DMS 273 (cell line): ENCODE results near the gene CBFA2T2.
"Not testable (repeated sequence)": the region's sequence is repeated elsewhere in the genome, so short reads cannot be mapped to it uniquely, and the experiment has no call there.

Source experiments
- DNase-seq: peaks from one replicate; lab custom pipeline; 2025; ENCODE audit not compliant: unreplicated experiment; lab: John Stamatoyannopoulos, UW

CBFA2T2 gene

DNA sequence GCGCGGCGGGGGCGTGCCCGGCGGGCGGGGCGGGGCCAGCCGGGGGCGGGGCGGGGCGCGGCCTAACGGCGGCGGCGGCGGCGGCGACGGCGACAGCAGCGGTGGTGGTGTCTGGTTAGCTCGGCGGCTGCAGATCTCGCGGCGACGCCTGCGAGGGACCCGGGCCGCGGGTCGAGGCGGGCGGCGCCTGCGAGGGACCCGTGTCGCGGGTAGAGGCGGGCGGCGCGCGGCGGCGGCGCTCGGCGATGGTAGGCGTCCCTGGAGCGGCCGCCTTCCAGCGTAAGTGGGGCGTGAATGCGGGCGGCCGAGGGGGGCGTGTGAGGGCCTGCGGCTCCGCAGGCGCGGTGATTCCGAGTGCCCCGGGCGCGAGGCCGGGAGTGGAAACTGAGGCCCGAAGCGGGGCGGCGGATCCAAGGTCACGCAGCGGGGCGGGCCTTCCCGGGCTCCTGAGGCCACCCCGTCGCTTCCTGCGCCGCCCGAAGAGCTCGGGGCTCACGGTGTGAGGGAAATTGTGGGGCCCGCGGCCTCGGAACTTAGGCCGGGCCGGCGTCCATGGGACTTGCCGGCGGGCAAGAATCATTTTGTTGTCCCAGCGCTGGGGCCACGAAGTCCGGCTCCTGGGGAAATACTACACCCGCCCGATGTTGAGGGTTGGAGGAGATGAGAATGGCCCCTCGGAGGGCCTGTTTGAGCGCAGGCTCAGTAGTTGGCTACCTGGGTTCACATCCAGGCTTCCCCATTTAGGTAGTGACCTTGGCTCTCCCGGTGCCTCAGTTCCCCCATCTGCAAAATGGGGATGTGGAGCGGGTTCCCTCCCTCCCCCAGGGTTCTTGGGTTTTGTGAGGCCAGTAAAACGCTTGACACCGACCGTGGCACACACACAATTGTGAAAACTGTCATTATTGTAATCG is at the start of gene CBFA2T2:
Gene CBFA2T2 (plus strand): TSS at position 74 of the 911 bp plus-strand sequence. CDS start 172 bp downstream, at position 246.
- DNase-seq, result peak; percentile 91

- not testable (repeated sequence) for DNase-seq
Observed at GRCh38 chr20:33440562-33440961, 49.3 kb upstream of the CBFA2T2 start.

- peak; percentile 71 for DNase-seq
Observed at GRCh38 chr20:33441142-33441955, 48.5 kb upstream of the CBFA2T2 start.

GRCh38 chr20:33442136-33443005 is 47.5 kb upstream of the CBFA2T2 start:
- DNase-seq, result peak; percentile 41

GRCh38 chr20:33443006-33443511 is 46.8 kb upstream of the CBFA2T2 start:
- DNase-seq, result peak; percentile 79

DNA sequence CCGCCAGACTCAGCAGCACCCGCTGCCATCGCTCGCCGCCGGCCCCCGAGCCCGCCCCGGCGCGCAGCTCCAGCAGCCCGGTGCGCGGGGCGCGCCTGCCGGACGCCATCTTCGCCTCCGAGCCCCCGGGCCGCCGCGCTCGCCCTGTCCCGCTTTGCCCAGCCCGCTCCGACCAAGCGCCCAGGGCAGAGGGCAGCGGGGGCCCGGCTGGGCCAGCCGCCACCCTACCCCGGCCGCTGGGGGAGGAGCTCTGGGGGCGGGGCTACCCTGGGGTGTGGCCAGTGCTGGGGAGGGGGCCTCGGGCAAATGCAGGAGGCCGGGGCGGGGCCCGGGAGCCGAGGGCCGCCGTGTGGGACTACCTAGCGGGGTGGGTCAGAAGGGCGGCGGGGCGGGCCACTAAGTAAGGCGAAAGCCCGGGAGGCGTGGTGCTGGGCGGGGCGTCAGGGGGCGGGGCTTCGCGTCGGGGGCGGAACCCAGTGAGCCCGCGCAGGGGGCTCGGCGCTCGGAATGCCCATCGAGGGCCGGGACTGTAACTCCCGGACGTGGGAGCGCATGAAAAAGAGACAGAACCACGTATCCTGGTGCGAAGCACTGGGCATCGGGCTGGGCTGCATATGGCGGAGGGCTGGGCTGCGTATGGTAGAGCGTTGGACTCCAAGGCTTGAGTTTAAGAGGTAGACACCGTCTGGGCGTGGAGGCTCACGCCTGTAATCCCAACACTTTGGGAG is 46.2 kb upstream of the CBFA2T2 start, which contains the start of gene SNTA1:
Gene SNTA1 (minus strand): TSS at position 252 of the 728 bp plus-strand sequence. CDS start 143 bp downstream, at position 109.
- DNase-seq, result peak; percentile 95

DNA sequence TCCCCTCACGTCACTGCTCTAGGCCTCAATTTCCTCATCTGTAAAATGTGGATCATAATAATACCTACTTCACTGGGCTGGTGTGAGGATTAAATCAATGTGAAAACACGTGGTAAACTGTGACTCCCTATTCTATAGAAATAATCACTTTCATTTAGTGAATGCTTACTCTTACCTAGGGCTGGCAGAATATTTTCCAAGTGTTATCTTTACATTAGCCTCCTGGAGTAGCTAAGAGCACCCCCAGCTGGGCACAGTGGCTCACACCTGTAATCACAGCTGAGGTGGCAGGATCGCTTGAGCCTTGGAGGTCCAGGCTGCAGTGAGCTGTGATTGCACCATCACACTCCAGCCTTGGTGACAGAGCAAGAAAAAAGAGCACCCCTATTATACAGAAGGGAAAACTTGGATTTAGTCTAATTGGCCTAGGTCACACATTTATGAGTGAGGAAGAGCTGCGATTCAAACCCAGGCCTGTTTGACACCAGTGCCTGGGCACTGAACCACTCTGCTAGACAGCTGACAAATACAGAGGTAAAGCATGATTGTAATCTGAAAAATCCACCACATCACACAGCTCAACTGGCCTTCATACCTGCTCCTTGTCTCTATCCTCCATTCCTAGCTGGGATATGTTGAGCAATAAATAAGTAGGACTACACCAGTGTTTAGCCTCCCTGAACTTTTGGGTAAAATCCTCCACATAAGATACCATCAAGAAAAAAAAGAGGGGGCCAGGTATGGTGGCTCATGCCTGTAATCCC is 44.9 kb upstream of the CBFA2T2 start:
- peak; percentile 51 for DNase-seq

DNA sequence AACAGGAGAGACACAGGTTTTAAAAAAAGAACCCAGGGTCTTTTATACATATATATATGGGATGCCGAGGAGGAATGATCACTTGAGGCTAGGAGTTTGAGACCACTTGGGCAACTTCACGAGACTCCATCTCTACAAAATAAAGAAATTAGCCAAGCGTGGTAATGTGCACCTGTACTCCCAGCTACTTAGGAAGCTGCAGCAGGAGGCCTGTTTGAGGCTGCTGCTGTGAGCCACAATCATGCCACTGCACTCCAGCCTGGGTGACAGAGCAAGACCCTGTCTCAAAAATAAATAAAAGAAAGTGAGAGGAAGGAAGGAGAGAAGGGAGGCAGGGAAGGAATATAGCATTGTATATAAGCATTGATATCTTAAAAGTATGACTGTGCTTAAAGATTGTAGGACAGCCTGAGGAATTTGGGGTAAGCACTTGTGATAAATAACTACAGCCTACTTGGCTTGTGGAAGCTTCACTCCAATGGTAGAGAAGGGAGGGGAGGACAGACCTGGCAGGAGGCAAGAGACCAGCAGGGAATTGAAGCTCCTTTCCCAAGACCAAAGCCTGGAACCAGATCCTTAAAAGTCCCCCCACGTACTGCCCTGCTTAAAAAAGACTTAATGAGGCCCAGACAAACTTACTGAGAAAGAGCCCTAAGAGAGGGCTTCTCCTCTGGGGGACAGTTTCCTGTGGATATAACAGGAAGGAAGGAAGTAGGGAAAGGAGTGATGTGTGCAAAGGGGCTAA is 43.8 kb upstream of the CBFA2T2 start:
- no peak for DNase-seq

GRCh38 chr20:33450867-33451266 is 39.0 kb upstream of the CBFA2T2 start:
- DNase-seq, result peak; percentile 73

GRCh38 chr20:33456916-33457642 is 32.8 kb upstream of the CBFA2T2 start:
- DNase-seq, result peak; percentile 89

DNA sequence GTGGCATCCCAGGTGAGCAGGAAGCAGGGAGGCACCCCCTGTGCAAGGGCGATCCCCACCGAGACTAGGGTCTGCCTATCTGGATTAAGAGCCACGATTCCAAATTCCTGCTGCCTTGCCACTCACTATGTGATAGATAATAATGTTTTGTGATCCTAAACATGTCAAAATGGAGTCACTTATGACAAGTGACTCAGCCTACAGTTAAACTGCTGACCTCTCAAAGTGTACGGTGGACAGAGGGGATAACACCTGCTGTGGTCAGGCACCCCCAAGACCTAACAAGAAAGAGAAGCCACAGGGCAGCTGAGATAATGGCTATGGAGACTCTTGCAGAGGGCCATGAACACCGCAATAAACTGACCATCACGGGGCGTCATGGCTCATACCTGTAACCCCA is 30.3 kb upstream of the CBFA2T2 start:
- DNase-seq, result no peak

DNA sequence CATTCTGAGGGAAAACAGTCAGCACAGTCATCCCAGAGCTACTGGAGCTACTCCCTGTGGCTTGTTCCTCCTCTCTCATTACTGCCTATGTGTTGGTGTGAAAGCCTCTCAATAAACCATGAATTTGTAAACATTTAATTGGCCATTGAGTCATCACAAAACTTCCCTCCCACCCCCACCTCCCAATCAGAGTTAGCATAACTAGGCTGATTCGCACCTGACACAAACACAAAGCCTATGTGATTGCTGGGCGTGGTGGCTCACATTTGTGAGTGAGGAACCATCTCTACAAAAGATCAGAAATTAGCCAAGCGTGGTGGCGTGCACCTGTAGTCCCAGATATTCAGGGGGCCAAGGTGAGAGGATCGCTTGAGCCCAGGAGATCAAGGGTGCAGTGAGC is 29.2 kb upstream of the CBFA2T2 start:
- no peak for DNase-seq

DNA sequence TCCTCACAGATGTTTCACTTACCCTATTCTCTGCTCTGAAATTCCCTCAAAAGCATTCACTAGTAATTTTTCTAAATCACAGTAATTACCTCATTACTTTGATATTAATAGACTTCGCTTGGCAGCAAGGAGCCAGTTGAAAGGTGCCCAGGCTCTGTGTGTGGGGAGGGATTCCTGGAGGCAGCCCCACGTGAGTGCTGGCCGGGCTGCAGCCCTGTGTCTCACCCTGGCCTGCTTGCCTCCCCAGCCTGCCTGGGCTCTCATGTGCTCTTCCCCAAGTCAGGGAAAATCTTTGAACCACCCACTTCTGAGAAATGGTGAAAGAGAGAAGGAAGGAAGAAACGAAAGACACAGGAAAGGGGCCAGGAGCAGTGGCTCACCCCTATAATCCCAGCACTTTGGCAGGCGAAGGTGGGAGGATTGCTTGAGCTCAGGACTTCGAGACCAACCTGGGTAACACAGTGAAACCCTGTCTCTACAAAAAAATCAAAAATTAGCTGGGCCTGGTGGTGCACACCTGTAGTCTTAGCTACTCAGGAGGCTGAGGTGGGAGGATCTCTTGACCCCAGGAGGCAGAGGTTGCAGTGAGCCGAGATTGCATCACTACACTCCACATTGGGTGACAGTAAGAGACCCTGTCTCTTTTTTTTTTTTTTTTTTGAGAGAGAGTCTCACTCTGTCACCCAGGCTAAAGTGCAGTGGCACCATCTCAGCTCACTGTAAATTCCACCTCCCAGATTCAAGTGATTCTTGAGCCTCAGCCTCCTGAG is 26.4 kb upstream of the CBFA2T2 start:
- no peak for DNase-seq

GRCh38 chr20:33464759-33465158 is 25.1 kb upstream of the CBFA2T2 start:
- not testable (repeated sequence) for DNase-seq

DNA sequence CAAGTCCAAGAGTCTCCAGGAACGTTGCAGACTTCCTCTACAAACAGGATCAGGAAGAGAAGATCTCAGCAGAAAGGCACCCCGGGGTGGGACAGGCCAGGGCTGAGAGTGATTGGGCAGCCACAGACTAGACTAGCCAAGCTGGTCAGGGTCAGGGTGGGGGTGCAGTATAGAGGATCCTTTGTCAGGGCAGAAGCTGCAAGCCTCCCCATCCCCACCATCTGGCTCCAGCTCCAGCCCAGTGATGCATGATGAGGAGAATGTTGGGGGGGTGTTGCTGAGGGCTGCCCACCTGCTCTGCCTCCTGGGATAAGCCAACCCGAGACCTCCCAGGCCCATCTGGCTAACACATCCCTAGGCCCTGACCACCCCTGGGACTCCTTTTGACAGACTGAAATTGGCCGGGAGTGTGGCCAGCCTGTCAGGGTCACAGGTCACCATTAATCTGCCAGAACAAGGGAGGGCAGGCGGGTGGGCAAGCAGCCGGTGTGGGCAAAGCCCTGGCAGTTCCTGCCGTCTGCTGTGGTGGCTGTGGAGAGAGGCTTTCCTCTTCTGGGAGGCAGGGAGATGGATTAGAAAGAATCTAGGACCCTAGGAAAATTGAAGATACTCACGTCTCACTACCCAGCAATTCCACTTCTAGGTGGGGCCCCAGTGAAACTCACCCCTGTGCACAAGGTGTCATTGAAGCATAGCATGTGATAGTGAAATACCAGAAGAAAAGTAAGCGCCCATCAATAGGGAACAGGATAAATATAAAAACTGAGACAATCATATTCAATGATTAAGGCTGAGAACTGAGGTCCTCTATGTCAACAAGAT is 24.2 kb upstream of the CBFA2T2 start:
- peak; percentile 97 for DNase-seq

GRCh38 chr20:33466303-33466646 is 23.6 kb upstream of the CBFA2T2 start:
- DNase-seq, result no peak
